Stimulated activated CD8-positive, alpha-beta memory T cell treated with anti-CD3 and anti-CD28 coated beads, Interleukin-4, amount 100 ng/mL, for 4 hours (primary cell): ENCODE results near the gene EPB42.
"Not testable (repeated sequence)": the region's sequence is repeated elsewhere in the genome, so short reads cannot be mapped to it uniquely, and the experiment has no call there.

Experiments
- DNase-seq, 2 donors: peaks; one replicate each; pipeline ENCODE4 v3.0.0-alpha.2; 2020; ENCODE audit warnings: low read depth in 2 of 2, low spot score in 1 of 2

The EPB42 gene

GRCh38 chr15:43212951-43213350, 7.9 kb downstream of the EPB42 start:
- no peak for DNase-seq

GRCh38 chr15:43212299-43212698, 8.5 kb downstream of the EPB42 start:
- no peak for DNase-seq

- DNase-seq = no peak
Measured at GRCh38 chr15:43211224-43211735, 9.5 kb downstream of the EPB42 start.

GRCh38 chr15:43210807-43211206, 10.0 kb downstream of the EPB42 start:
- DNase-seq = no peak

GRCh38 chr15:43210172-43210745, 10.6 kb downstream of the EPB42 start:
- no peak for DNase-seq

GRCh38 chr15:43209059-43209824, 11.6 kb downstream of the EPB42 start:
- no peak for DNase-seq

- no peak for DNase-seq
Measured at GRCh38 chr15:43208052-43209002, 12.5 kb downstream of the EPB42 start.

- DNase-seq = no peak
Measured at GRCh38 chr15:43207024-43207423, 13.8 kb downstream of the EPB42 start.

GRCh38 chr15:43206054-43206453, 14.8 kb downstream of the EPB42 start:
- DNase-seq = no peak

GRCh38 chr15:43204016-43204901, 16.6 kb downstream of the EPB42 start:
- no peak for DNase-seq

- no peak for DNase-seq
Measured at GRCh38 chr15:43199945-43200488, 20.8 kb downstream of the EPB42 start.

- DNase-seq = no peak
Measured at GRCh38 chr15:43198992-43199391, 21.8 kb downstream of the EPB42 start.

GRCh38 chr15:43198556-43198955, 22.3 kb downstream of the EPB42 start:
- not testable (repeated sequence) for DNase-seq

GRCh38 chr15:43197773-43198172, 23.0 kb downstream of the EPB42 start:
- not testable (repeated sequence) for DNase-seq

- DNase-seq = no peak
Measured at GRCh38 chr15:43196760-43197548, 23.9 kb downstream of the EPB42 start.

GRCh38 chr15:43194795-43195194, 26.0 kb downstream of the EPB42 start:
- no peak for DNase-seq

GRCh38 chr15:43193710-43194109, 27.1 kb downstream of the EPB42 start:
- no peak for DNase-seq

GRCh38 chr15:43190178-43190577, 30.6 kb downstream of the EPB42 start:
- DNase-seq = no peak

- DNase-seq = no peak
Measured at GRCh38 chr15:43189296-43189695, 31.5 kb downstream of the EPB42 start.
